Fibroblast of lung (primary cell): ENCODE data around the gene CFHR5. TPM values are rescaled to one million over a fixed set of nuclear protein-coding genes. Genes with fewer than 3 reads are reported as not detected.

Experiments used
- DNase-seq, 2 donors: peaks; one replicate each; pipeline versions ENCODE4 v3.0.0 to v3.0.0-alpha.2; 2010; ENCODE audit warnings: low read depth in 2 of 2
- H2AFZ ChIP-seq: 2 replicates; pipeline ENCODE4 v1.5.1; 2012; ENCODE audit warnings: low read length, control low read depth, inconsistent platforms
- H3K27ac ChIP-seq: 2 replicates; pipeline ENCODE4 v1.5.1; 2011; ENCODE audit warnings: low read length, control low read depth; ENCODE audit not compliant: insufficient read depth
- H3K27me3 ChIP-seq: 2 replicates; pipeline ENCODE4 v1.5.1; 2011; ENCODE audit warnings: mild to moderate bottlenecking, low read length; ENCODE audit not compliant: control insufficient read depth, insufficient read depth
- H3K36me3 ChIP-seq: 2 replicates; pipeline ENCODE4 v1.5.1; 2011; ENCODE audit warnings: low read length; ENCODE audit not compliant: control insufficient read depth, insufficient read depth
- H3K4me1 ChIP-seq: 2 replicates; pipeline ENCODE4 v1.5.1; 2011; ENCODE audit warnings: low read length; ENCODE audit not compliant: control insufficient read depth, insufficient read depth; ENCODE audit errors: extremely low read depth
- H3K4me2 ChIP-seq: 2 replicates; pipeline ENCODE4 v1.5.1; 2011; ENCODE audit warnings: low read length, control low read depth; ENCODE audit not compliant: insufficient read depth; ENCODE audit errors: extremely low read depth
- H3K4me3 ChIP-seq, 4 experiments: fragments of 200-600 bp in 1 of 4; sonication (generic) in 1 of 4; replicated peaks in 1 of 4; 2 replicates each; pipeline ENCODE4 v1.5.1; 2011 to 2016; ENCODE audit warnings: low read length in 4 of 4, low read depth in 3 of 4, mild to moderate bottlenecking in 3 of 4, control low read depth in 2 of 4, inconsistent platforms in 1 of 4, mixed read lengths in 1 of 4; ENCODE audit not compliant: insufficient read depth in 1 of 4; ENCODE audit errors: control extremely low read depth in 1 of 4
- H3K79me2 ChIP-seq: 2 replicates; pipeline ENCODE4 v1.5.1; 2012; ENCODE audit warnings: mild to moderate bottlenecking, low read length, inconsistent platforms; ENCODE audit not compliant: control insufficient read depth, insufficient read depth
- H3K9ac ChIP-seq: 2 replicates; pipeline ENCODE4 v1.5.1; 2011; ENCODE audit warnings: mild to moderate bottlenecking, low read length, control low read depth; ENCODE audit not compliant: insufficient read depth
- H3K9me3 ChIP-seq: 2 replicates; pipeline ENCODE4 v1.5.1; 2012; ENCODE audit warnings: low read depth, low read length; ENCODE audit not compliant: control insufficient read depth, insufficient read depth
- H4K20me1 ChIP-seq: 2 replicates; pipeline ENCODE4 v1.5.1; 2011; ENCODE audit warnings: low read length; ENCODE audit not compliant: control insufficient read depth, insufficient read depth; ENCODE audit errors: extremely low read depth
- CTCF ChIP-seq, 2 donors: IDR thresholded peaks in 1 of 2; conservative IDR thresholded peaks in 1 of 2; 1 replicate in 1 of 2; 2 replicates in 1 of 2; pipeline ENCODE4 v1.5.1; 2011 to 2012; ENCODE audit warnings: low read length in 2 of 2, control low read depth in 1 of 2, inconsistent platforms in 1 of 2, low read depth in 1 of 2, mild to moderate bottlenecking in 1 of 2
- EZH2 ChIP-seq: IDR thresholded peaks from 2 replicates; pipeline ENCODE4 v1.5.1; 2012; ENCODE audit warnings: low read length, control low read depth, mild to moderate bottlenecking; ENCODE audit errors: missing control alignments
- polyA plus RNA-seq, 2 donors: library from polyadenylated mRNA; depleted of rRNA in 1 of 2; stranded (reverse) in 1 of 2; unstranded in 1 of 2; fragments of >200 nt; gene quantifications; 2 replicates each; pipeline ENCODE4 v1.2.1, GENCODE V29; 2011 to 2012; ENCODE audit warnings: missing spikeins in 1 of 2
- total RNA-seq: library from RNA; depleted of rRNA; stranded (reverse); fragments of >200 nt; gene quantifications from 2 replicates; pipeline ENCODE4 v1.2.1, GENCODE V29; 2014

CFHR5 gene
- total and polyA plus RNA-seq, 2 donors (not counting 1 experiment from before 2014, with no cell fraction given) = not detected

DNA sequence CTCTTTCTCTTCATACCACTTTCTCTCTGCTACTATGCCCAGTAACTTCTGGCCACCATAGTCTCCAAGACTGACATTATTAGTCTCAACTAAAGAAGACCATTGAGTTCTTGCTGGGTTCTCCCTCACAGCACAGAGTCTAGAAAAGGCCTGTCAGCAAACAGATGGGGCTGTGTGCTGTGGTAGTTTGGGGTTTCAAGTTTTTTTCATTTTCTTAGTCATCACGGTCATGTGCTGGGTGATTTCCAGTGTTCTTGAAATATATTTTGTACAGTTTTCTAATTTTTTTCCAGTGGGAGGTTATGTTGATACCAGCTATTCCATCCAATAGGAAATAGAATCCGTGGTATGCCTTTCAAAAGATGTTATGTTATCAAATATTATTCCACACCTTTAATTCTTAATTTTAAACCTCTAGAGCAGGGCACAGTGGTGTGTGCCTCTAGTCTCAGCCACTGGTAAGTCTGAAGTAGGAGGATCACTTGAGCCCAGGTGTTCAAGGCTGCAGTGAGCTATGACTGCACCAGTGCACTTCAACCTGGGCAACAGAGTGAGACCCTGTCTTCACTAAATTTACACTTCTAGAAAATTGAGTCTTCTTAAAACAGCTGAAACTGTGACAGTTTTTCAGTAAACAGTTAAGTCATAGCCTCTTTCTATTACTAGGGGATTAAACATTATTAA is 25.5 kb upstream of the CFHR5 start:
- no peak overlapping the region for H3K27ac ChIP-seq
- no peak overlapping the region for H3K4me3 ChIP-seq
- no peak overlapping the region for H3K4me2 ChIP-seq
- H4K20me1 ChIP-seq = no peaks in the 10 kb centered on the region
- no peaks in the 10 kb centered on the region for H3K36me3 ChIP-seq
- no peak for DNase-seq
- no peak overlapping the region for H2AFZ ChIP-seq
- no peaks in the 10 kb centered on the region for H3K79me2 ChIP-seq
- no peaks in the 10 kb centered on the region for H3K27me3 ChIP-seq
- no peak overlapping the region for H3K9ac ChIP-seq
- H3K9me3 ChIP-seq = no peaks in the 10 kb centered on the region
- no peaks in the 10 kb centered on the region for H3K4me1 ChIP-seq
- TF ChIP-seq EZH2 (no peak), CTCF (conservative IDR thresholded peaks at IDR 0.05 in 1 of 2, IDR thresholded peaks at IDR 0.05 in 1 of 2; ENCODE audit: low read depth in 1 of 2, low read length in 2 of 2) (no peak)

DNA sequence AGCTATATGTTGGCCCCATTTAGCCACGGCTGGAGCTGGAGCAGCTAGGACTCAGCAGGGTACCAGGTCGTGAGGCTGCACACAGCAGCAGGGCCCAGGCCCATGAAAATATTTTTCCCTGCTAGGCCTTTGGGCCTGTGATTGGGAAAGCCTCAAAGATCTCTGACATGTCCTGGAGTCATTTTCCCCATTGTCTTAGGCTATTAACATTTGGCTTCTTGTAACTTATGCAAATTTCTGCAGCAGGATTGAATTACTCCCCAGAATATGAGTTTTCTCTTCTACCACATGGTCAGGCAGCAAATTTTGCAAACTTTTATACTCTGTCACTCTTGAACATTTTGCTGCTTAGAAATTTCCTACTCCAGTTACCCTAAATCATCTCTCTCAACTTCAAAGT is 22.6 kb upstream of the CFHR5 start:
- TF ChIP-seq CTCF (conservative IDR thresholded peaks at IDR 0.05 in 1 of 2, IDR thresholded peaks at IDR 0.05 in 1 of 2; ENCODE audit: low read depth in 1 of 2, low read length in 2 of 2) (no peak), EZH2 (no peak)
- no peaks in the 10 kb centered on the region for H4K20me1 ChIP-seq
- no peak overlapping the region for H3K4me3 ChIP-seq
- H3K4me1 ChIP-seq = no peaks in the 10 kb centered on the region
- H3K27ac ChIP-seq = no peak overlapping the region
- no peak overlapping the region for H2AFZ ChIP-seq
- no peak for DNase-seq
- no peaks in the 10 kb centered on the region for H3K27me3 ChIP-seq
- no peak overlapping the region for H3K4me2 ChIP-seq
- H3K36me3 ChIP-seq = no peaks in the 10 kb centered on the region
- no peak overlapping the region for H3K9ac ChIP-seq
- H3K79me2 ChIP-seq = no peaks in the 10 kb centered on the region
- no peaks in the 10 kb centered on the region for H3K9me3 ChIP-seq

DNA sequence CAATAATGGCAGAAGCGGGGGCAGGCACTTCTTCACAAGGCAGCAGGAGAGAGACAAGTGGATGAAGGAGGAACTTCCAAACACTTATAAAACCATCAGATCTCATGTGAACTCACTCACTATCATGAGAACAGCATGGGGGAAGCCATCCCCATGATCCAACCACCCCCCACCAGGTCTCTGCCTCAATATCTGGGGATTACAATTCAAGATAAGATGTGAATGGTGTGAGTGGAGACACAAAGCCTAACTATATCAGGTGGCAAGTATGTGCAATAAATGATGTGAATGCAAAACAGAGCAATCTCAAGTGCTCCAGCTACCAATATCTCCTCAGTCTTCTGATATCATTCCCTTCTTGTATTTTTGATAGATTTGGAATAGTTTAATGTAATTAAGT is 21.4 kb upstream of the CFHR5 start:
- Histone ChIP-seq H3K36me3 (no peaks in the 10 kb centered on the region), H2AFZ (no peak overlapping the region), H3K9me3 (no peaks in the 10 kb centered on the region), H3K79me2 (no peaks in the 10 kb centered on the region), H3K4me3 (no peak overlapping the region), H3K27me3 (no peaks in the 10 kb centered on the region), H3K27ac (no peak overlapping the region), H3K4me2 (no peak overlapping the region), H3K9ac (no peak overlapping the region), H3K4me1 (no peaks in the 10 kb centered on the region), H4K20me1 (no peaks in the 10 kb centered on the region)
- TF ChIP-seq CTCF (conservative IDR thresholded peaks at IDR 0.05 in 1 of 2, IDR thresholded peaks at IDR 0.05 in 1 of 2; ENCODE audit: low read depth in 1 of 2, low read length in 2 of 2) (no peak), EZH2 (no peak)
- no peak for DNase-seq
